ENCODE measurements around the gene DPP4. TPM values are rescaled to one million over a fixed set of nuclear protein-coding genes. Genes with fewer than 3 reads are reported as not detected.

The DPP4 gene
- total and polyA plus RNA-seq, 2 donors (not counting 3 experiments of a cell fraction or from before 2014, with no cell fraction given) = 0.84 to 6.2 TPM

- dilution Hi-C loops (cut with MboI; ENCODE audit: extremely low pct_ligation_motif_present, low sequenced_read_pairs) = no loop called here
- CTCF ChIA-PET = interaction anchor here (1.1 to 2.5 kb wide), 7 partner anchors 12 to 65 kb away, joined by 3 to 11 read pairs (median 5); no protein-coding TSS in a partner anchor
These were observed 783 bp downstream of the DPP4 start for GRCh38 chr2:162072976-162073887.

More at GRCh38 chr2:162072976-162073887, 783 bp downstream of the DPP4 start:
- H3K27me3 ChIP-seq (ENCODE audit: control insufficient read depth in 2 of 2, insufficient read depth in 2 of 2, low read length in 2 of 2) = no peaks in the 10 kb centered on the region
- H3K36me3 ChIP-seq (ENCODE audit: control insufficient read depth in 2 of 2, extremely low read depth in 1 of 2, insufficient read depth in 2 of 2, low read length in 2 of 2) = no peaks in the 10 kb centered on the region
- H2AFZ ChIP-seq (ENCODE audit: low read depth, low read length) = peak overlapping the region; percentile 99
- intact Hi-C loops (cut with micrococcal nuclease) = loop anchor here (1.0 kb wide), 1 partner anchor 20 kb away; no protein-coding TSS in a partner anchor
- peaks cover 26% of the 10 kb centered on the region for H3K4me1 ChIP-seq (ENCODE audit: control insufficient read depth, extremely low read depth, insufficient read depth, low read length)
- peak overlapping the region; percentile 91 for H3K4me2 ChIP-seq (ENCODE audit: insufficient read depth, low read length)
- POLR2A ChIA-PET = no interaction called here
- no peaks in the 10 kb centered on the region for H3K79me2 ChIP-seq (ENCODE audit: control insufficient read depth, insufficient read depth, low read length)
- DNase-seq (ENCODE audit: low read depth, low spot score) (peak; percentile 36), FAIRE-seq (no peak)
- BruUV-seq (replicated peaks) = no TSS peak
- no peaks in the 10 kb centered on the region for H3K9me3 ChIP-seq (replicated peaks; ENCODE audit: control insufficient read depth, insufficient read depth, low read length)
- peak overlapping the region; percentile 59 for H3K9ac ChIP-seq (replicated peaks; ENCODE audit: extremely low read depth, insufficient read depth, low read length)
- no peaks in the 10 kb centered on the region for H4K20me1 ChIP-seq (replicated peaks; ENCODE audit: control insufficient read depth, extremely low read depth, insufficient read depth, low read length)
- TF ChIP-seq FOS (IDR thresholded peaks at IDR 0.05; ENCODE audit: borderline replicate concordance, insufficient read depth, low read length) = no peak
- TF ChIP-seq EZH2 (IDR thresholded peaks at IDR 0.05; ENCODE audit: borderline replicate concordance, low read depth, low read length, severe bottlenecking) = no peak
- TF ChIP-seq JUN (IDR thresholded peaks at IDR 0.05; ENCODE audit: borderline replicate concordance, insufficient read depth, insufficient read length, low read depth) = no peak
- TF ChIP-seq POLR2AphosphoS5 (IDR thresholded peaks at IDR 0.05; ENCODE audit: insufficient read depth, low read depth, low read length) = no peak
- TF ChIP-seq MAX (IDR thresholded peaks at IDR 0.05; ENCODE audit: insufficient read depth, insufficient read length) = no peak
- no peak for TF ChIP-seq CTCF (IDR thresholded peaks at IDR 0.05; ENCODE audit: extremely low read depth in 1 of 2, insufficient read depth in 1 of 2, low read depth in 1 of 2, low read length in 2 of 2)
- no peak for TF ChIP-seq MYC (IDR thresholded peaks at IDR 0.05; ENCODE audit: low read depth, low read length)
- TF ChIP-seq POLR2A (IDR thresholded peaks at IDR 0.05; ENCODE audit: low read depth, low read length) = no peak
- no peak for TF ChIP-seq GATA2 (IDR thresholded peaks at IDR 0.05; ENCODE audit: insufficient read depth, insufficient read length, low read depth, low read length)
- H3K9me1 ChIP-seq (replicated peaks; ENCODE audit: control insufficient read depth, extremely low read depth, insufficient read depth, low read length) = no peaks in the 10 kb centered on the region
- H3K27ac ChIP-seq (ENCODE audit: insufficient read depth, low read depth, low read length) = no peak overlapping the region
- peak overlapping the region; percentile 57 to 68 (median 58) for H3K4me3 ChIP-seq (replicated peaks in 1 of 3; ENCODE audit: insufficient read depth in 1 of 3, low read depth in 1 of 3, low read length in 3 of 3)
